ENCODE measurements around the gene COTL1.

GRCh38 chr16:84555418-84556196 is 62.3 kb downstream of the COTL1 start:
- TF ChIP-seq, protein P1, sequence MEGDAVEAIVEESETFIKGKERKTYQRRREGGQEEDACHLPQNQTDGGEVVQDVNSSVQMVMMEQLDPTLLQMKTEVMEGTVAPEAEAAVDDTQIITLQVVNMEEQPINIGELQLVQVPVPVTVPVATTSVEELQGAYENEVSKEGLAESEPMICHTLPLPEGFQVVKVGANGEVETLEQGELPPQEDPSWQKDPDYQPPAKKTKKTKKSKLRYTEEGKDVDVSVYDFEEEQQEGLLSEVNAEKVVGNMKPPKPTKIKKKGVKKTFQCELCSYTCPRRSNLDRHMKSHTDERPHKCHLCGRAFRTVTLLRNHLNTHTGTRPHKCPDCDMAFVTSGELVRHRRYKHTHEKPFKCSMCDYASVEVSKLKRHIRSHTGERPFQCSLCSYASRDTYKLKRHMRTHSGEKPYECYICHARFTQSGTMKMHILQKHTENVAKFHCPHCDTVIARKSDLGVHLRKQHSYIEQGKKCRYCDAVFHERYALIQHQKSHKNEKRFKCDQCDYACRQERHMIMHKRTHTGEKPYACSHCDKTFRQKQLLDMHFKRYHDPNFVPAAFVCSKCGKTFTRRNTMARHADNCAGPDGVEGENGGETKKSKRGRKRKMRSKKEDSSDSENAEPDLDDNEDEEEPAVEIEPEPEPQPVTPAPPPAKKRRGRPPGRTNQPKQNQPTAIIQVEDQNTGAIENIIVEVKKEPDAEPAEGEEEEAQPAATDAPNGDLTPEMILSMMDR (IDR thresholded peaks at IDR 0.05) = no peak
- TF ChIP-seq POLR2AphosphoS5 (IDR thresholded peaks at IDR 0.05) = no peak
- TF ChIP-seq EP300 (IDR thresholded peaks at IDR 0.05) = no peak
- no peak for TF ChIP-seq POLR2A (IDR thresholded peaks at IDR 0.05; ENCODE audit: low read depth)
